HG02623 (cell line): ENCODE data around the gene DRGX.

Experiments used
- ATAC-seq: cut with Tn5 transposase; IDR thresholded peaks from one replicate; pipeline ENCODE4 v1.9.1; 2021; ENCODE audit warnings: moderate library complexity; ENCODE audit not compliant: unreplicated experiment

DRGX gene

DNA sequence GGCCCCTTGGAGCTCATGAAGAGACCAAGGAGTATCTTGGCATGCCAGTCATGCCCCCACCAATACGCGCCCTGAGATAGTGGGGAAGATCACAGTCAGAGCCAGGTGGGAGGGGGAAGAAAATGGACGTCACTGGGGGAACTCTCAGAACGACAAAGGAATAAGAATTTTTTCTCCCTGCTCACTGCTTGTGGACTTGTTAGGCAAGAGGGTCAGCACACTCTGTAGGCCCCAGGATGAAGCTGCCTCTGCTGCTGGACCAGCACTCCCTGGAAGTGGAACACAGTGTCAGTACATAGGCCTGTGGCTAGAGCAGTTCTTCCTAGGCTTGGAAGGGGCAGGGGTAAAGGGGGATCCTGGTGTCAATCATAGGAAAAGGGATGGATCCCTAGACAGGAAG lies 46.5 kb downstream of the DRGX start:
- ATAC-seq = no peak

DNA sequence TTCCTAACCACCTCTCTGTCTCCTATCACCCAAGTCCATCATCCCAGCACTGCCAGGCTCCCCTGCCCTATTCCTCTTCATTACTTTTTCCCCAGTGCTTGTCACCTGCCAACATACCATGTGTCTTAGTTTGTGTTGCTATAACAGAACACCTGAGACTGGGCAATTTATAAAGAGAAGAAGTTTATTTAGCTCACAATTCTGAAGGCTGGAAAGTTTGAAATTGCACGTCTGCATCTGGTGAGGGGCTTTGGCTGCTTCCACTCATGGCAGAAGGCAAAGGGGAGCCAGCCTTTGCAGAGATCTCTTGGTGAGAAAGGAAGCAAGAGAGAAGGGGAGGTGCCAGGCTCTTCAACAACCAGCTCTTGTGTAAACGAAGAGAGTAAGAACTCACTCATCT lies 47.3 kb downstream of the DRGX start:
- ATAC-seq = no peak

DNA sequence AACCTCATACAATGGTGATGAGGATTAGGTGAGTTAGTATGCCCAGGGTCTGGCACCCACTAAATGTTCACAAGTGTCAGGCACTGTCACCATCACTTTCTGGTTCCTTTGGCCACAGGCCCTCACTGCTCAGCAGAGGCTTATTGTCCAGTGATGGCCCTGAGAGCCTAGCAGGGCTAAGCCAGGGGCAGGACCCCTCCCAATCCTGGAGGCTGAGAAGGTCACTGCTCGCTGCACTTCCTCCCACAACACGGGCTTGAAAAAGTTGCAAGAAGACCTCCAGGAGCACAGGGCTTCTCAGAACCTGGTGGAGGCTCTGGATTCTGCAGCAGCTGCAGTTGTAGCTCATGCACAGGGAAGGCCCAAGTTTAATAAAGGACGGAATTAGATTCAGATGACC lies 48.1 kb downstream of the DRGX start:
- ATAC-seq = no peak

DNA sequence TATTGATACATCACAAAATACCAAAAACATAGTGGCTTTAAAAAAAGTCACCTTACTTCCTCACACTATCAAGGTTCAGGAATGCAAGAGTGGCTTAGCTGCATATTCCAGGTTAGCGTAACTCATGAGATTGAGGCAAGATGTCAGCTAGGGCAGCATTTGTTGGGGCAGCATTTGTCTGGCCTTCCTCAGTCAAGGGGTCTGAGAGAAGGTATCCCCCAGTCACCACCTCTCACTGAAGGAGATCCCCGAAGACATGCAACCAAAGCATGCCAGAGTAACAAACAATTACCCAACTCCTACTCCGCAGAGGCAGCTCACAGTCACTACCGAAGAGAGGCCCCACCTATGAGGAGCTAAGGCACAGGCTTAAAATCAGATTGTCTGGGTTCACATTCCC lies 48.5 kb downstream of the DRGX start:
- no peak for ATAC-seq

DNA sequence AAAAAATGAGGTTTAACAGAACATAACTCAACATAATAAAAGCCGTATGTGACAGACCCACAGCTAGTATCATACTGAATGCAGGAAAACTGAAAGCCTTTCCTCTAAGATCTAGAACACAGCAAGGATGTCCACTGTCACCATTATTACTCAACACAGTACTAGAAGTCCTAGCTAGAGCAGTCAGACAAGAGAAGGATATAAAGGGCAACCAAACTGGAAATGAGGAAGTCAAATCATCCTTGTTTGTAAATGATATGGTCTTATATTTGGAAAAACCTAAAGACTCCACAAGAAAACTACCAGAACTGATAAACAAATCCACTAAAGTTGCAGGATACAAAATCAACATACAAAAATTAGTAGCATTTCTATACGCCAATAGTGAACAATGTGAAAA lies 51.0 kb downstream of the DRGX start:
- ATAC-seq = no peak

DNA sequence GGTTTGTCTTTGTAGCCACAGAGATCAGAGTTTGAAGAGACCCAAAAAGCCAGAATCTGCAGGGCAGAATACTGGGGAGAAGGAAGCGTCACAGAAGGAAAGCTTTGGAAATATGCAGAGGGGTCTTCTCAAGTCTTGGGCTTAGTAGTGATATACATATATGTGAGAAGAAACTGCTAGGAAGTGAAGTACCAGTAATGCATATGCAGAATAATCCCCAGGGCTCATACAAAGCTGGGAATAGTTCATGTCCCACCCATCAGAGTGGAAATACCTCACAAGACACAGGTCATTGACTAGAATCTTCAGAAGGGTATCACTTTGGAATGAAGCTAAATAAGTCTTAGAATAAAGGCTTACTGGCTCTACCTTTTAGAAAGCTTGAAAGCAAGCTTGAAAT lies 57.3 kb downstream of the DRGX start:
- ATAC-seq = no peak

DNA sequence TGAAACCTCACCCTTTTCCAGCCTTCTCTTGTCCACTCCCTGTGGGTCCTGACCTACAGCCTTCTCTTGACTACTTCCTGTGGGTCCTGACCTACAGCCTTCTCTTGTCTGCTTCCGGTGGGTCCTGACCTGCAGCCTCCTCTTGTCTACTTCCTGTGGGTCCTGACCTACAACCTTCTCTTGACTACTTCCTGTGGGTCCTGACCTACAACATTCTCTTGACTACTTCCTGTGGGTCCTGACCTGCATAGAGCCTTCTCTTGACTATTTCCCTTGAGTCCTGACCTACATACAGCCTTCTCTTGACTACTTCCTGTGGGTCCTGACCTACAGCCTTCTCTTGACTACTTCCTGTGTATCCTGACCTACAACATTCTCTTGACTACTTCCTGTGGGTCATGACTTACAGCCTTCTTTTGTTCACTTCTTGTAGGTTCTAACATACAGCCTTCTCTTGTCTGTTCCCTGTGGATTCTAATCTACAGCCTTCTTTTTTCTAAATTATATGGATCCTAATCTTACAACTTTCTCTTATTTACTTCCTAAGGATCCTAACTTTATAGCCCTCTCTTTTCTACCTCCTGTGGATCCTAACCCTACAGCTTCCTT lies 60.4 kb downstream of the DRGX start:
- no peak for ATAC-seq

DNA sequence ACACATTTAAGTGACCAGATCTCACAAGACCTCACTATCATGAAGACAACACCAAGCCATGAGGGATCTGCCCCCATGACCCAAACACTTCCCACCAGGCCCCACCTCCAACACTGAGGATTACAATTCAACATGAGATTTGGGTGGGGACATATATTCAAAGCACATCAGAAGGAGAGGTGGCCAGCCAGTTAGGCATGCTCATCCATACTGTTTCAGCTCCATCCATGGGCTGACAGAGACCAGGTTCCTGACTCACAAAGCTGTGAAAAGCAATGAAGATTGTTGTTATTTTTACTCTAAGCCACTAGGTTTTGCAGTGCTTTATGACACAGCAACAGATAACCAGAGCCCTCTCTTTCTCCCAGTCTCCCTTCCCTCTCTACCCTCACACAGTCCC lies 60.9 kb downstream of the DRGX start:
- ATAC-seq = no peak

DNA sequence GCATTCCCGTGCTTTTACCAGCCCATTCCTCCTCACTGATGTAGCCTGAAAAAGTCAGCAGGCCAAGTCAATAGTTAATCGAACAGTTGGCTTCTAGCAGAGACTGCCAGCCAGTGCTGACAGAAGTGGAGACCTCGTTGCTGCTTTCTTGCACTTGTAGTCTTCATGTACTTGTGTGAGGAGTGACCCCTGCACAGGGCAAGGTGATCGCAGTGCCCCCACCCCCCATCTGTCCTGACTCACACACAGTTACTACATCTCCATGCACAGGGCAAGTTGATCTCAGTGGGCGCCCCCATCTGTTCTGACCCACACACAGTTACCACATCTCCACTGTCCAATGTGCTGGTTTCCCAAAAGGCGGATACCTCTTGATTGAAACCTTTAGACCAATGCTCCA lies 62.7 kb downstream of the DRGX start:
- ATAC-seq = no peak

DNA sequence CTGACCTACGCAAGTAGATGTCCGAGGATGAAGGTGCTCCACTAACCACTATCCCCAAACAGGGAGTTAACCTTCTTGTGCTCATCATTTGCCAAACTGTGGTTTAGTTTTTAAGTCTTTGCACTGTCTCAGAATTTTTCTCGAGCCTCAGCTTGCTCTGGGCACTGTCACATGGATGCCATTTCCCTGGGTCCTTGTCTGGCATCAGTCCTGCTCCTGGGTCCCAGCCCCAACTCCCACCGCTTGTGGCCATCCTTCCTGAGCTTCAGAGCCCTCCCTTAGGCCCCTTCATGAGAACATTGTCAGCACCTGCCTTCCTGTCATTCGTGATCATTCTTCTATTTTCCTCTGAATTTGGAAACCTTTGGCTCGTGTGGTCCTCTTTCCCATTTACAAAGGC lies 63.1 kb downstream of the DRGX start:
- no peak for ATAC-seq

DNA sequence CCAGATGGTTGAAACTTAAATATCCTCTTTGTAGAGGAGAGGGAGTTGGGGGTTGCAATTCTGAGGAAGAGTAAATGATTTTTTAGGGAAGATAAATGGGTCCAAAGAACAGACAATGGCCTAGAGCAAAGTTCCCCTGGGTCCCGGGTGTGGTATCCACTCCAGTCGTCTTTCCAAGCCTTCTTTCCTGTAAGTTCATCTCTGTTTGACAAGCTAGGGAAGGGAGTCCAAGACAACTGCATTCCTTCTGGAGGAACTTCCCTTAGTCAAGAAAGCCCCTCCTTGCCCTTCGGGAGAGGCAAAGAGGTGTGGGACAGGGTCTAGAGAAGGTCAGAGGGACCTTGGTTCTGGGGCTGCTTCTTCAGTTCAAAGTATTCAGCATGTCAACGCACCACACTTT lies 63.6 kb downstream of the DRGX start:
- ATAC-seq = no peak

DNA sequence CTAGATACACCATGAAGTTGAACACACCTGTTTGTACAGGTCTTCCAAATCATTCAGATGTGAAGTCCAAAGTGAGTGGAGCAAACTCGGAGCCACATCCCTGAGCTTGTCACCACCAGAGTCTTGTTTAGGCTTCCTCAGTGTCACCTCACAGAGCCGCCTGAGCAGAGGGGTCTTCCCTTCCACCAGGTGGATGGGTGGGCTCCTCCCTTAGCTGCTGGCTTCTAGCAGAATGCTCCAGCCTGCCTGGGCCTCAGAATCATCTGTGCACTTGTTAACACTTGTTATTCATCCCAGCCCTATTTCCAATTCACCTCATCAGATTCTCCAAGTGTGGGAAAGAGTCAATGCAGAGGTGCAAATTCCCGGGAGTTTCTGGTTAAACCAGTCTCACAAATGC lies 64.5 kb downstream of the DRGX start:
- no peak for ATAC-seq

DNA sequence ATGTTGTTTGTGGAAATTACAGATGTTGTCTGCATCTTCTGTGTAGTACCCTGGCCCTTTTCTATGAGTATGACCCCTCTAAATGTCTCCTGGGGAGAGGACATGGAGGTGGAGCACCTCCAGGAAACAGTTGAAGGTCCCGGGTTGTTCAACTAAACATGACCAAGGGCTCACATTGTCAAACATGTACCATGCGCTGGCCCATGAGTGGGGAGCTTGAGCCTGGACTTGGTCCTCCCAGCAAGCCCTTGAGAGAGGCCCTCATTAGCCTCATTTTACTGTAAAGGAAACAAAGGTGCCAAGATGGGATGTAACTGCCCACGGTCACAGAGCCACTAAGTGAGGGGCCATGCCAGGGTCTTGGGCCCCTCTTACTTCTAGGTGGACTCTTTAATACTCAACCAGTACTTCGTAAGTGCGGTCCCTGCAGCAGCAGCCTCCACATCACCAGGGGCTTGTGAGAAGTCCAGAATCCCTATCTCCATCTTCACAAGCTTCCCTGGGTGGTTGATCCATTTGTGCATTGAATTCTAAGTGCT lies 65.7 kb downstream of the DRGX start:
- ATAC-seq = no peak

DNA sequence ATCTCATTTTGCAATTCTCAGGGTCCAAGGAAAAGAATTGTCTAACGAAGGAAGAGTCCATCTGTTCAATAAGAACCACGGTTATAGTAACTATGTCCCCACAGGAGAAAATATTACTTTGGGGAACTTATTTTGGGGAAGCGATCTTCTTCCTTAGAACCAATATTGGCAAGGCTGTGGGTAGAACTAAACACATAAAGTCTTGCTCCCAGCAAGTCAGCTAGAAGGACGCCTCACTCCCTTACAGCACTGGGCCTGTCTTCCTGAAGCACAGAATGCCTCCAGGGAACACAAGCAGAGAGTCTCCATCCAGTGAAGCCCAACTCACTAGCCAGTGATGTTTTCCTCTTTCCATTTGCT lies 66.8 kb downstream of the DRGX start:
- ATAC-seq = no peak

DNA sequence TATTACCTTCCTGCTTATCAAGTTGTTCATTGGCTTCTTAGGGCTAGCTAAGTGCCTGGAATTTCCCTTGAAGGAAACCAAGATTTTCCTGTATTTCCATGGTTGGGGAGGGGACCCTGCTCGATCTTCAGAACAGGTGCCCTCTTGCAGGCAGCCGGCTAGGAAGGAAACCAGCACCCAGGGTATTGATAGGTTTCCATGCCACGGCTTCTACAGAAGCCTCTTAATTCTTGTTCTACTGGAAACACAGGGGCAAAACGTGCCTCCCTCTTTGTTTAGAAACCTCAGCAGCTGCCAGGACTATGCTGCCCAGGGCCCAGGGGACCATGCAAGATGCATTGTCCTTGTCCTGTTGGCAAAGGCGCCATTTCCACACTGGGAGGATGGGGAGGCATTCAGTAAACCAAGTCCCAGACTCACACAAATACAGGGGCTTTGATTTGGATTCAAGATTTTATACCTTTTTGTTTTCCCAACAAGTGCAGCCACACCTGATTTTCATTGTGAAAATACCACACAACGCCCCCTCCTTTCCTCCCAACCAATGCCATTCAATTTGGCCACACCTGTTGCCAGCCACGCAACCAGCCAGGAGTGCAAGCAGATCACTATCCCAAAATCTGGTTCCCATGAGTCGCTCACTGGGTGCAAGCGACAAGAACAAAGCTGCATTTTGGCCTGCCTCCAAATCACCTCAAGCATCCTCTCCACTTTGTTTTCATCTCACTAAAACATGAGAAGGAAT lies 67.3 kb downstream of the DRGX start:
- ATAC-seq = no peak

DNA sequence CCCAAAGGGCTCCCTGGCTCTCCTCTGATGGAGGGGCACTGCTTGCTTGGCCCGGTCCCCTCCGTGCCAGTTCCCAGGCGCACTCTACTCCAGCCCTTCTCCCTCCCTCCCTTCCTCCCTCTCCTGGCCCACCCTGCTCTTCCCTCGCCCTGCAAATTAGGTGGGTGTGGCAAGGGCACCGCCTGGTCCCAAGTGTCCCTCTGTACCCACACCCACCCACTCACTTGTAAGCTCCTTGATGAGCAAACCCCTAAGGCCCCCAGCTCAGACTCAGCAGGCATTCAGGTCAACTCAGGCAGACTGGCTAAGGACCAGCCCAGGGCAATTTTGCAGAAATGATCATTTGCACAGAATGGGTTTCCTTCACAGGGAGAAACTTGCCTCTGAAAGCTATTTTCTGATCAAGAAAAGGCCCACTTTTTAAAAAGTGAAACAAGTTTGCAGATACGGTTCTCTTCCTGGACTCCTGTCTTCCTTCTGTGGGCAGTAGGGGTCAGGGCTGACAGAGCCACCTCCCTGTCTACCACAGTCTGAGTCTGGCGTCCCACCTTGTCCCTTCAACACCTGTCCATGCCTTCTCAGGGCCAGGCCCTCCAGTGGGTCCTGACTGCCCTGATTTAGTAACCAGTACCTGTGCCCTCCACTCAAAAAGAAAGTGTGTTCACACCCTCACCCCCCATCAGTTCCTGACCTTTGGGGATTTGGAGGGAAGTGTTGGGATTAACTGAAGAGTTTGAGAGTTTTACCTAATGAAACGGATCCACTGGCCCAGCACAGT lies 68.7 kb downstream of the DRGX start:
- no peak for ATAC-seq

DNA sequence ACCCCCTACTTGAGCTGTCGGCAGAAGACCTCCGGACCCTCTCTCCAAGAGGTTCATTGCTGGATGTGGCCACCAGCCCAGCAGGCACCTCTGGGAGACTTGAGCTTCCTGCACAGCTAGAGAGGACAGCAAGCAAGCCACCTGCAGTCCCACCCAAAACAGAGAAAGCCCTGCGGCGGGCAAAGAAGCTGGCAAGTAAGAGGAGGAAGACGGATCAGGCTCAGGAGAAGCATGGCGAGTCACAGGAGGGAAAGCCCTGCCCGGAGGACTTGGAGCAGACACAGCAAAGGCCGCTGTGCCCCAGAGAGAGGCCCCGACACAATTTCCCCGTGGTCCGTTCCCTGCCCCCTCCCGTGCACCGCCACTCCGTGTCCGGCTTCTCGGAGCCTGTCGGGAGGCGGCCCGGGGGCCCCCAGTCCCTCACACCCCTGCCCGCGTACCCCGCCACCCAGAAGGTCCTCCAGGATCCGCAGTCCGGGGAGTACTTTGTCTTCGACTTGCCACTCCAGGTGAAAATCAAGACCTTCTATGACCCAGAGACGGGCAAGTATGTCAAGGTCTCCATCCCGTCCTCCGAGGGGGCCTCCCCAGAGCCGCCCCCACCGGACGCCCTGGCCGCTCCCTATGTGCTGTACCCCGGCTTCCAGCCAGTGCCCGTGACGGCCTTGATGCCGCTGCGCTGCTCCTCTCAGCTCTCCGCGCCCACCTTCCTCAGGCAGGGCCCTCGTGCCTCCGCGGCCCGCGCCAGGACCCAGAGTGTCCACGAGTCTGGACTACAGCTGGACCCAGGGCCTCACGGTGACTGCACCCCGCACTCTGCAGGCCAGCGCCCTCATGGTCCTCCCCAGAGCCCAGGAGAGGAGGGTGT lies 69.7 kb downstream of the DRGX start:
- ATAC-seq = no peak

DNA sequence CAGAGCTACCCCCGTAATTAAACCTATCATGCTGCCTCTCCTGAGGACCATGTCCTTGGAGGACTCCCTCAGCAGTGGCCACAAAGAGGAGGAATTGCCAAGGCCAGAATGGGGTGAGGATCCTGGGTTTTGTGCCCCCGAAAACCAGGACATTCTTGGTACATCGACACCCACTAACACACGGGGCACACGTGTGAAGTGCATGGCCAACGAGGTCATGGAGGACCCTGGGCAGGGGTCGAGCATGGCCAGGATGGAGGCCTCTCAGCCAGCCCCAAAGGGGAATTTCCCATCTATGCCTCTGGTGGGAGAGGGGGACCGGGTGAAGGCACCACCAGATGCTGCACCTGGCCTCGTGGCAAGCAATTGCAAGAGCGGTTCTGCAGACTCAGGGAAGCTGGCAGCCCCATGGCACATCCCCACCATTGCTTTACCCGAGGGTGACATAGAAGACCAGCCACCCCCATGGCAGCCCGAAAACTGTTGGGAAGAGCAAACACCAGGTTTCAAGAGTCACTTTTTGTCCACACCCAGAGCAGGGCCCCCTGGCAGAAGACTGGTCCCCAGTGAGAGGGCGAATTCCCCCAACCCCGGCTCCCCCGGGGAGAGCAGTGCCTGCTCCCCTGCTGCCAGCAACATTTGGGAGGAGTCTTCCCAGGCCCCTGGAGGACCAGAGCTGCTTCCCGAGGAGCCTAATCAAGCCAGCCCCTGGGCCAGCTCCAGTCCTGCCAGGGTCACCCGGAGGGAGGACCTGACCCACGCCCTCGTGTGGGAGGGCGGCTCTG lies 70.6 kb downstream of the DRGX start:
- no peak for ATAC-seq

DNA sequence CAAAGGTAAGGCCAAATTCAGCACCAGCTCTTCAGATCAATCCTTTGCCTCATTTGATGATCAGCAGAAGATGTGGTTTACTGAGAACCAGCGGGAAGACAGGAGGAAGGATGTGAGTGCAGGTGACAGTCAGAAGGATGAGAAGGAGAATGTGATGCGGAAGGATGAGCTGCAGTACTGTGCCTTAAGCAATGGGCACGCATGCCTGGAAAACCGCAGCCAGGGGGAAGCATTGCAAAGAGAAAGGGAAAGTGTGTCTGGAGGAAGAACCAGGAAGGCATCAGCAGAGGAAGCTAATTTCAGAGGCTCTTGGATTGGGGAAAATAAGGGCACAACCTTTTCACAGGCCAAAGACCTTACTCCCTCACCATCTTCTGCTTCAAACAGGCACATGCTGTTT lies 71.2 kb downstream of the DRGX start:
- ATAC-seq = no peak

DNA sequence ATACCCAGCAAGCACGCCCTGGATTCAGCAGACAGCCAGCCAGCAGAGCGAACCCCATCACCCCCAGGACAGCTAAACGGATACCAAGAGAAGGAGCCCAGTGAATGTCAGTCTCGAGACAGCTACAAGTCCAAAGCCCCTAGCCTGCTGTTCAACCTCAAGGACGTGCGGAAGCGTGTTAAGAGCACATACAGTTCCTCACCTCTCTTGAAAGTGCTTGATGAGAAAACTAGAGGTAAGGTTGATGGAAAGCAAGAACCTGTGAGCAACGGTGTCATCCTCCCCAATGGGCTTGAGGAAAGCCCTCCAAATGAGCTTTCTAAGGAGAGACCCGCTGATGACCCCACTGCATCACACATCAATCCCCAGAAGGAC lies 72.0 kb downstream of the DRGX start:
- ATAC-seq = no peak
